PFSK-1 (cell line): Measurements from ENCODE around the gene PRKCI.

ENCODE experiments used
- POLR2AphosphoS5 ChIP-seq: IDR thresholded peaks from 2 replicates; pipeline ENCODE4 v1.6.1; 2012; ENCODE audit warnings: low read depth, mild to moderate bottlenecking, control low read depth, low read length, moderate library complexity
- SIN3A ChIP-seq: IDR thresholded peaks from 2 replicates; pipeline ENCODE4 v1.6.1; 2012; ENCODE audit warnings: mild to moderate bottlenecking, low read length, moderate library complexity, borderline replicate concordance; ENCODE audit not compliant: insufficient read depth
- TAF1 ChIP-seq: IDR thresholded peaks from 2 replicates; pipeline ENCODE4 v1.6.1; 2012; ENCODE audit warnings: low read length, control low read depth, borderline replicate concordance; ENCODE audit not compliant: insufficient read depth
- TF ChIP-seq, protein P1 (sequence below), 2 experiments: IDR thresholded peaks; 2 replicates each; pipeline versions ENCODE4 v1.6.1 to v1.8.0; 2011 to 2012; ENCODE audit warnings: low read depth in 2 of 2, low read length in 2 of 2, control low read depth in 1 of 2, inconsistent platforms in 1 of 2, mild to moderate bottlenecking in 1 of 2, moderate library complexity in 1 of 2; ENCODE audit not compliant: insufficient read depth in 1 of 2

DNA sequence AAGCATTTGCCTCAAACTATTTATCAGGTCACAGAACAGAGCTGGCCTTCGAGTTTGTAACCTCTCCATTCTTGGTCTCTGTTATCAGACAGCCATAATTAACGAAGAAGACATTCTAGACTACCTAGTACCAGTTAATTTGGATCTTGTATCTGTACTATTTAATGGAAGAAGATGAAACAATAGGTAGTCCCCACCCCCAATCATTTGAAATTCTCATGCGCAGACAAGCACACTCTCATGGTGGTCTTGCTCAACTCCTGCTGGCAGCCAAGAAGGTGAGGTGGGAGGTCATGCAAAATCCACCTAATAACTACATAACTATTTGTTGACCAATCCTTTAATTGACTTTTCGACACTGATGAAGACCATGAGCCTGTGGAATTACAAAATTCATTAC lies 132.5 kb downstream of the PRKCI start:
- TF ChIP-seq POLR2AphosphoS5 (no peak), TAF1 (no peak), SIN3A (no peak)
- TF ChIP-seq, protein P1, sequence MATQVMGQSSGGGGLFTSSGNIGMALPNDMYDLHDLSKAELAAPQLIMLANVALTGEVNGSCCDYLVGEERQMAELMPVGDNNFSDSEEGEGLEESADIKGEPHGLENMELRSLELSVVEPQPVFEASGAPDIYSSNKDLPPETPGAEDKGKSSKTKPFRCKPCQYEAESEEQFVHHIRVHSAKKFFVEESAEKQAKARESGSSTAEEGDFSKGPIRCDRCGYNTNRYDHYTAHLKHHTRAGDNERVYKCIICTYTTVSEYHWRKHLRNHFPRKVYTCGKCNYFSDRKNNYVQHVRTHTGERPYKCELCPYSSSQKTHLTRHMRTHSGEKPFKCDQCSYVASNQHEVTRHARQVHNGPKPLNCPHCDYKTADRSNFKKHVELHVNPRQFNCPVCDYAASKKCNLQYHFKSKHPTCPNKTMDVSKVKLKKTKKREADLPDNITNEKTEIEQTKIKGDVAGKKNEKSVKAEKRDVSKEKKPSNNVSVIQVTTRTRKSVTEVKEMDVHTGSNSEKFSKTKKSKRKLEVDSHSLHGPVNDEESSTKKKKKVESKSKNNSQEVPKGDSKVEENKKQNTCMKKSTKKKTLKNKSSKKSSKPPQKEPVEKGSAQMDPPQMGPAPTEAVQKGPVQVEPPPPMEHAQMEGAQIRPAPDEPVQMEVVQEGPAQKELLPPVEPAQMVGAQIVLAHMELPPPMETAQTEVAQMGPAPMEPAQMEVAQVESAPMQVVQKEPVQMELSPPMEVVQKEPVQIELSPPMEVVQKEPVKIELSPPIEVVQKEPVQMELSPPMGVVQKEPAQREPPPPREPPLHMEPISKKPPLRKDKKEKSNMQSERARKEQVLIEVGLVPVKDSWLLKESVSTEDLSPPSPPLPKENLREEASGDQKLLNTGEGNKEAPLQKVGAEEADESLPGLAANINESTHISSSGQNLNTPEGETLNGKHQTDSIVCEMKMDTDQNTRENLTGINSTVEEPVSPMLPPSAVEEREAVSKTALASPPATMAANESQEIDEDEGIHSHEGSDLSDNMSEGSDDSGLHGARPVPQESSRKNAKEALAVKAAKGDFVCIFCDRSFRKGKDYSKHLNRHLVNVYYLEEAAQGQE (IDR thresholded peaks at IDR 0.05; ENCODE audit: insufficient read depth in 1 of 2, low read depth in 2 of 2, low read length in 2 of 2): no peak
